HS-5 (cell line): ENCODE measurements around the gene VEGFC.
A peak's percentile ranks its signal among the peaks of the same experiment; 100 is the strongest.

Experiments
- DNase-seq: peaks from one replicate; pipeline ENCODE4 v3.0.0-alpha.2; 2012; ENCODE audit warnings: low read depth

The VEGFC gene

DNA sequence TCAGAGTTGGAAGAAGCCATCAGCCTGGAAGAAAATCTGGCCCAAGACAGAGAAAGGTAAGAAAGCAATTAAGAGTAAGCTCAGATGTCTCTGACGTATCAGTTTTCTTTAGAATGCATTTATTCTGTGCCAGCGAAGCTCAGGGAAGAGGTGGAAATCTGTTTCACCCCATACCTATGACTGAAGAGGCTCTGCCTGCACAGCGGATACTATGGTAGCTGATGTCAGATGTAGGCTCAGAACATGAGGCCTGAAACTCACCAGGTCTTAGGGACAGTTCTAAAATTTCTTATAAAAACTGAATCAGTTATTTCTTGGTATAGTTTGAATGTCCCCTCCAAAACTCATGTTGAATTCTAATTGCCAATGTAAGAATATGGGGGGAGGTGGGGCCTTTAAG is 30.9 kb downstream of the VEGFC start:
- no peak for DNase-seq

- DNase-seq: no peak
These were observed 32.3 kb downstream of the VEGFC start for GRCh38 chr4:176760471-176760870.

GRCh38 chr4:176758731-176759130 is 34.0 kb downstream of the VEGFC start:
- DNase-seq: no peak

GRCh38 chr4:176758323-176758722 is 34.4 kb downstream of the VEGFC start:
- no peak for DNase-seq

DNA sequence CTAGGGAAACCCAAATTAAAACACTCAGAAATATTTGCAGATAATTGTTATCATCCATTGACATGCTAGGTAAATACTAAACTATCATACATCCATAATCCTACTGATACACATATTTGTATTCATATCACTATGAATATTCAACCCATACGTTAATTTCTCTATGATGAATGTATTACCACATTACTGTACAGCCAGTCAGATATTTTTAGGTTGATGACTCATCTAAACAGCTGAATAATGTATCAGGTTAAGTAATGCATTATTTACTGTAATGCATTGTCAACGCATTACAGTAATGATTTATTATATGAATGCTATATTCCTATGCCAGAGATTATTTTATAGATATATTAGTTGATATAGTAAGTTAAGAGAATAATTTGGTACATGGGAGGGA is 37.1 kb downstream of the VEGFC start:
- no peak for DNase-seq

- DNase-seq: no peak
These were observed 37.7 kb downstream of the VEGFC start for GRCh38 chr4:176755001-176755400.

- DNase-seq: peak; percentile 95
These were observed 39.7 kb downstream of the VEGFC start for GRCh38 chr4:176753049-176753448.

GRCh38 chr4:176752191-176752749 is 40.5 kb downstream of the VEGFC start:
- DNase-seq: no peak

- DNase-seq: no peak
These were observed 41.7 kb downstream of the VEGFC start for GRCh38 chr4:176751061-176751460.

- DNase-seq: no peak
These were observed 45.9 kb downstream of the VEGFC start for GRCh38 chr4:176746846-176747245.

- DNase-seq: no peak
These were observed 46.8 kb downstream of the VEGFC start for GRCh38 chr4:176745902-176746301.

DNA sequence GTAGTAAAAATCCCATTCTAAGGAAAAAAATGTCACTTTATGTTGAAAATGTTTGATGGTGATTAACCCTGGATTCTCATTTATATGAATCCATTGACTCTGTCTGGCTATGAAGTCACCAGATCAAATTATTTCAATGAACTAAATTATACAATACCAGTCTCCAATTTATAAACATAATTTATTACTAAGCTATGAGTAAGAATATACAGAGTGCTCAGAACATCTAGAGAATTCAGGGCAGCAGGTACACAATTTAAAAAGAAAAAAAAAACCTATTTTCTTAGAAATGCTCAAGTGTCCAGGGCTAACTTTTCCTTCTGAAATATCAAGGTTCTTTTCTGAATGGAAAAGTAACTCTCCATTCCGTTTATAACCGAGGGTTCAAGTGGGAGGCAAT is 48.6 kb downstream of the VEGFC start:
- DNase-seq: no peak

GRCh38 chr4:176742211-176742610 is 50.5 kb downstream of the VEGFC start:
- no peak for DNase-seq

DNA sequence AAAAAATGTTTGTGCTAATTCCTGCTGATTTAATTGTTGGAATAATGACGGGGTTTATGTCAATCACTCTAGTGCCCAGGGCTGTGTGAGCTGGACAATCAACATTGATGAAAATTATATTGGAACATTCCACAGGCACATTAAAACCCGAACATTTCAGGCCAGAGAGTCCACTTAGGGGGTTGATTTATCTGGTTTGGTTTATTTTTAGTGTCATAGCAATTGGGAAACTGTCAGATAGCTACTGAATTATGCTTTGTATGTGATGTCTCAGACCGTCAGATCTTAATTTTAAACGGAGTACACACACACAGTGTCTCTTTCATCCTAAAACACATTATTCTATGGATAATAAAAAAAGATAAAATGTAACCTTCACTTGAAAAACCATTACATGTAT is 51.5 kb downstream of the VEGFC start:
- DNase-seq: no peak

- DNase-seq: peak; percentile 40
These were observed 57.4 kb downstream of the VEGFC start for GRCh38 chr4:176735300-176735699.

GRCh38 chr4:176734461-176734860 is 58.3 kb downstream of the VEGFC start:
- no peak for DNase-seq

- no peak for DNase-seq
These were observed 63.2 kb downstream of the VEGFC start for GRCh38 chr4:176729489-176729888.

- no peak for DNase-seq
These were observed 65.9 kb downstream of the VEGFC start for GRCh38 chr4:176726803-176727202.

DNA sequence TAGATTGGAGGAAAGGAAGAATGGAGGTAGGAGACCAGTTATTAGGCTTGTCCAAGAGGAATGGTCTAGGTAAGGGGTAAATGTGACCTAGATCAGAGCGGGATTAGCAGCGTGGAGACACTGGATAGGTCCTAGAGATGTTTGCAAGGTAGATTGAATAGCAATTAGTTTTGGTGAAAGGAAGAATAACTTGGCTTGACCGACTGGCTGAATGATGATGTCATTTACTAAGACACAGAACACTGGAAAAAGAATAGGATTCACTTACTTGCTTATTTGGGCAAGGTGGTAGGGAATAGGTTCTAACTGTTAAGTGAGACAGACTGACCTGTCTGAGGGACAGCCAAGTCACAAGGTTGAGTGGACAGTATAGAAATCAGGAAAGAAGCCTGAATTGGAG is 71.3 kb downstream of the VEGFC start:
- DNase-seq: no peak

DNA sequence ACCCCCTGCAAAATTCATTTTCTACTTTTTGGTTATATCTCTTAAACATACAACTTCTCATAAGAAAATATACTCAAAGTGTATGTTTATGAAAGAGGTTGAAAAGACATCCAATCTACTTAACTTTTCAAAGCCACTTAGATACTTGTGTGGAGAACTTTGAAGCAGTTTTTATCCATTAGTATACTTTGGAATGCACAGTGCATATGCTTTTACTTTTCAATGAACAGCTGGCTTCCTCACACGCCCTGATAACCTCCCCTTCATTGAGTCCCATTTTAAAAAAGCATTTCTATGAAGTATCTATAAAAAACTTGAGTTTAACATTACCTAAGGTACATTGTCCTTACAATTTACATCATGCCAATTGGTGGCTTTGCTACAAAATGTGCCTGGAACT is 73.8 kb downstream of the VEGFC start:
- DNase-seq: no peak

- no peak for DNase-seq
These were observed 75.5 kb downstream of the VEGFC start for GRCh38 chr4:176717237-176717636.

- no peak for DNase-seq
These were observed 83.3 kb downstream of the VEGFC start for GRCh38 chr4:176709417-176709816.

- peak; percentile 20 for DNase-seq
These were observed 83.9 kb downstream of the VEGFC start for GRCh38 chr4:176708771-176709311.

DNA sequence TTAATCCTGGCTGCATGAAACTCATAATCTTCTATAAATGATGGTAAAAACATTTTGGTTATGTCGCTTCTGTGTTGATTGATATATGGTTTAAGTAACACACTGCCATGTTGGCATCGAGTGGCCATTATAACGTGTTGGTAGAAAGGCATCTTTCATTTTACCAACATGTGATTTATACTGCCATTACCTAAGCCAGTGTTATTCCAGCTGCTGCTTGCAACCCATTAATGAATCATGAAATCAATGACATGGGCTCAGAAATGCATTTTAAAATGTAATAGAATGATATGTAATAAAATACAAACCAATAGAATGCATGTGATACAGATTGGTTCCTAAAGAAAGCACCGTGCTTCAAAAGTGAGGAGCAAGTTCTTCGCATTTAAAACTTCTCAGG is 102.0 kb downstream of the VEGFC start:
- DNase-seq: no peak
